ENCODE measurements around the gene TENT4A. TPM values are rescaled to one million over a fixed set of nuclear protein-coding genes. Genes with fewer than 3 reads are reported as not detected.

TENT4A gene
- total RNA-seq, 1 experiment from 2014 or later, result 25.6 TPM

DNA sequence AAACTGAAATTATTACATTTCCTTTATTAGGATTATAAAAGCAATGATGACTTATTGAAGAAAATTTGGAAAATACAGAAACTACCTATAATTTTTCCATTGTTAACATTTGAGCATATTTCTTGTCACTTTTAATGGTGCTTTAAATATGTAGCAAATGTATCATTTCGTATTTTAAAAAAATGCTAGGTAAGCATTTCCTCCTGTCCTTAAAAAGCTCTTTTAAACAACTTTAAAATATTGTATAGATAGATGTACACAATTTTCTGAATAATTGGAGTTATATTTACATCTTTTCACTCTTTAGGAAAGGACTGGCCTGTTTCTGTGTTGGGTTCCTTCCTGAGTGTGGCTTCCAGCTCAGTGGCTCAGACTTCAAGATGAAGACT, 15.6 kb downstream of the TENT4A start:
- H2BK20ac ChIP-seq (ENCODE audit: low read depth, low read length, poor library complexity, severe bottlenecking), result no peak overlapping the region
- no peaks in the 10 kb centered on the region for H3K27me3 Mint-ChIP-seq (ENCODE audit: low read depth)
- H3T11ph ChIP-seq (ENCODE audit: low read length), result no peak overlapping the region
- DNase-seq, result no peak
- no peak overlapping the region for H3K23ac ChIP-seq (ENCODE audit: insufficient read length, low read depth, low read length)
- H3K9ac ChIP-seq (ENCODE audit: extremely low read depth, insufficient read length, low read length), result no peak overlapping the region
- H3K4me2 ChIP-seq (ENCODE audit: insufficient read depth, insufficient read length, low read length), result no peak overlapping the region
- peaks cover 1 to 11% (median 10%) of the 10 kb centered on the region in 3 experiments for H3K36me3 Mint-ChIP-seq (ENCODE audit: insufficient read depth in 1 of 3, low read depth in 3 of 3)
- H2AK5ac ChIP-seq (ENCODE audit: insufficient read length, low read length), result no peak overlapping the region
- WGBS (ENCODE audit: extremely low coverage, insufficient read length, low lambda C conversion rate), result no CpG with 5 or more reads among the region's 1 CpG
- no peak overlapping the region for H3K4me3 Mint-ChIP-seq
- H3K4me1 Mint-ChIP-seq, result peaks cover 40 to 41% of the 10 kb centered on the region in 2 experiments
- no peak overlapping the region for H3K56ac ChIP-seq (ENCODE audit: insufficient read length, low read depth, low read length)
- H3K14ac ChIP-seq (ENCODE audit: insufficient read depth, low read length), result no peak overlapping the region
- peaks cover 2% of the 10 kb centered on the region for H3K79me1 ChIP-seq (ENCODE audit: insufficient read depth, low read depth, low read length, poor library complexity, severe bottlenecking)
- no peak overlapping the region for H4K5ac ChIP-seq (ENCODE audit: insufficient read length, low read depth, low read length)
- no peak overlapping the region for H2BK5ac ChIP-seq (ENCODE audit: insufficient read length, low read length)
- H4K91ac ChIP-seq (ENCODE audit: insufficient read length, low read depth, low read length), result no peak overlapping the region
- H3K18ac ChIP-seq (ENCODE audit: insufficient read length, low read depth, low read length), result no peak overlapping the region
- H2AFZ ChIP-seq (ENCODE audit: low read length), result no peak overlapping the region
- no peaks in the 10 kb centered on the region for H3K4me1 ChIP-seq (ENCODE audit: insufficient read depth, low read length)
- H2BK120ac ChIP-seq (ENCODE audit: low read depth, low read length, poor library complexity, severe bottlenecking), result no peak overlapping the region
- H3K9me3 ChIP-seq (ENCODE audit: control insufficient read depth, low read depth, low read length), result no peaks in the 10 kb centered on the region
- no peak overlapping the region for H2BK15ac ChIP-seq (ENCODE audit: low read depth, low read length)
- H3K27me3 ChIP-seq (ENCODE audit: insufficient read depth, low read length), result no peaks in the 10 kb centered on the region
- no peak overlapping the region for H3K27ac ChIP-seq (ENCODE audit: insufficient read length, low read depth, low read length)
- TF ChIP-seq, protein P1, sequence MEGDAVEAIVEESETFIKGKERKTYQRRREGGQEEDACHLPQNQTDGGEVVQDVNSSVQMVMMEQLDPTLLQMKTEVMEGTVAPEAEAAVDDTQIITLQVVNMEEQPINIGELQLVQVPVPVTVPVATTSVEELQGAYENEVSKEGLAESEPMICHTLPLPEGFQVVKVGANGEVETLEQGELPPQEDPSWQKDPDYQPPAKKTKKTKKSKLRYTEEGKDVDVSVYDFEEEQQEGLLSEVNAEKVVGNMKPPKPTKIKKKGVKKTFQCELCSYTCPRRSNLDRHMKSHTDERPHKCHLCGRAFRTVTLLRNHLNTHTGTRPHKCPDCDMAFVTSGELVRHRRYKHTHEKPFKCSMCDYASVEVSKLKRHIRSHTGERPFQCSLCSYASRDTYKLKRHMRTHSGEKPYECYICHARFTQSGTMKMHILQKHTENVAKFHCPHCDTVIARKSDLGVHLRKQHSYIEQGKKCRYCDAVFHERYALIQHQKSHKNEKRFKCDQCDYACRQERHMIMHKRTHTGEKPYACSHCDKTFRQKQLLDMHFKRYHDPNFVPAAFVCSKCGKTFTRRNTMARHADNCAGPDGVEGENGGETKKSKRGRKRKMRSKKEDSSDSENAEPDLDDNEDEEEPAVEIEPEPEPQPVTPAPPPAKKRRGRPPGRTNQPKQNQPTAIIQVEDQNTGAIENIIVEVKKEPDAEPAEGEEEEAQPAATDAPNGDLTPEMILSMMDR (conservative IDR thresholded peaks at IDR 0.05), result no peak
- no peaks in the 10 kb centered on the region for H3K9me3 Mint-ChIP-seq
- no peak overlapping the region for H3K4ac ChIP-seq (ENCODE audit: low read depth, low read length)
- H3K23me2 ChIP-seq (ENCODE audit: insufficient read length, low read depth, low read length, poor library complexity, severe bottlenecking), result no peaks in the 10 kb centered on the region
- H3K79me2 ChIP-seq (ENCODE audit: insufficient read depth, low read length), result peaks cover 24% of the 10 kb centered on the region; the same call in 1 of the 2 replicates
- no peak overlapping the region for H3K27ac Mint-ChIP-seq
- no peak overlapping the region for H4K8ac ChIP-seq (replicated peaks; ENCODE audit: insufficient read length, low read depth, low read length)
- H2BK12ac ChIP-seq (ENCODE audit: insufficient read length, low read depth, low read length), result no peak overlapping the region
- H4K20me1 ChIP-seq (ENCODE audit: control insufficient read depth, insufficient read depth, insufficient read length), result no peaks in the 10 kb centered on the region
